Neural cell (in vitro differentiated cells): Measurements from ENCODE around the gene NFU1. TPM values are rescaled to one million over a fixed set of nuclear protein-coding genes. Genes with fewer than 3 reads are reported as not detected.

Experiments
- H2AFZ ChIP-seq: fragments of 200-600, 300-800 bp; sonication (generic), shearing (Covaris generic); 2 replicates; pipeline ENCODE4 v1.6.0; 2014; ENCODE audit warnings: low read depth, mild to moderate bottlenecking, antibody characterized with exemption, low read length, moderate library complexity
- H3F3A ChIP-seq: fragments of 200-600 bp; shearing (Covaris generic); 2 replicates; pipeline ENCODE4 v1.6.1; 2016; ENCODE audit warnings: mild to moderate bottlenecking, moderate library complexity, mixed read lengths, antibody characterized with exemption, low read length; ENCODE audit not compliant: insufficient read depth, poor library complexity, severe bottlenecking
- H3K27ac ChIP-seq: fragments of 200-600, 300-800 bp; sonication (generic), shearing (Covaris generic); 2 replicates; pipeline ENCODE4 v1.5.1; 2014; ENCODE audit warnings: mild to moderate bottlenecking, low read length, moderate library complexity
- H3K27me3 ChIP-seq: fragments of 300-800, 200-600 bp; sonication (generic), shearing (Covaris generic); 2 replicates; pipeline ENCODE4 v1.6.0; 2014; ENCODE audit warnings: mild to moderate bottlenecking, low read depth, low read length, moderate library complexity; ENCODE audit not compliant: insufficient read depth
- H3K36me3 ChIP-seq: fragments of 300-800, 200-600 bp; sonication (generic), shearing (Covaris generic); 2 replicates; pipeline ENCODE4 v1.5.1; 2014; ENCODE audit warnings: mild to moderate bottlenecking, antibody characterized with exemption, low read length, moderate library complexity; ENCODE audit not compliant: insufficient read depth
- H3K4me2 ChIP-seq: fragments of 300-800, 200-600 bp; sonication (generic), shearing (Covaris generic); 2 replicates; pipeline ENCODE4 v1.6.0; 2014; ENCODE audit warnings: mild to moderate bottlenecking, low read length
- H3K4me3 ChIP-seq: fragments of 300-800, 200-600 bp; sonication (generic), shearing (Covaris generic); 2 replicates; pipeline ENCODE4 v1.5.1; 2014; ENCODE audit warnings: mild to moderate bottlenecking, low read length, moderate library complexity
- H3K79me2 ChIP-seq: fragments of 200-600 bp; shearing (Covaris generic); replicated peaks from 2 replicates; pipeline ENCODE4 v1.6.0; 2014; ENCODE audit warnings: mild to moderate bottlenecking, low read length, moderate library complexity; ENCODE audit not compliant: insufficient read depth
- H3K9ac ChIP-seq: fragments of 300-800, 200-600 bp; sonication (generic), shearing (Covaris generic); 2 replicates; pipeline ENCODE4 v1.6.1; 2016; ENCODE audit warnings: mild to moderate bottlenecking, low read length, mixed read lengths
- H3K9me2 ChIP-seq: fragments of 200-600 bp; shearing (Covaris generic); 2 replicates; pipeline ENCODE4 v1.6.1; 2016; ENCODE audit warnings: mild to moderate bottlenecking, low read length, mixed read lengths; ENCODE audit not compliant: insufficient read depth
- H3K9me3 ChIP-seq: fragments of 200-600, 300-800 bp; sonication (generic), shearing (Covaris generic); 2 replicates; pipeline ENCODE4 v1.6.1; 2016; ENCODE audit warnings: mild to moderate bottlenecking, mixed run types, low read length, moderate library complexity, mixed read lengths
- H4K20me1 ChIP-seq: fragments of 200-600 bp; shearing (Covaris generic); 2 replicates; pipeline ENCODE4 v1.6.1; 2016; ENCODE audit warnings: mild to moderate bottlenecking, mixed run types; ENCODE audit not compliant: insufficient read depth
- EP300 ChIP-seq: fragments of 450-650 bp; conservative IDR thresholded peaks from 2 replicates; pipeline ENCODE4 v1.6.1; 2014; ENCODE audit warnings: antibody characterized with exemption, mild to moderate bottlenecking, moderate library complexity; ENCODE audit not compliant: poor library complexity, severe bottlenecking
- EZH2 ChIP-seq: fragments of 200-600, 300-800 bp; shearing (Covaris generic), sonication (generic); IDR thresholded peaks from 2 replicates; pipeline ENCODE4 v1.6.1; 2014; ENCODE audit warnings: antibody characterized with exemption, low read length, borderline replicate concordance, mild to moderate bottlenecking; ENCODE audit not compliant: insufficient read depth, poor library complexity, severe bottlenecking
- MXI1 ChIP-seq: fragments of 450-650 bp; conservative IDR thresholded peaks from 2 replicates; pipeline ENCODE4 v1.6.1; 2014; ENCODE audit warnings: antibody characterized with exemption, mild to moderate bottlenecking; ENCODE audit not compliant: poor library complexity, severe bottlenecking
- POLR2AphosphoS5 ChIP-seq: IDR thresholded peaks from 2 replicates; pipeline ENCODE4 v1.6.1; 2012
- RAD21 ChIP-seq: fragments of 450-650 bp; conservative IDR thresholded peaks from 2 replicates; pipeline ENCODE4 v1.6.1; 2014; ENCODE audit warnings: antibody characterized with exemption, mild to moderate bottlenecking, moderate library complexity
- SMC3 ChIP-seq: fragments of 450-650 bp; conservative IDR thresholded peaks from 2 replicates; pipeline ENCODE4 v1.6.1; 2014; ENCODE audit warnings: antibody characterized with exemption, mild to moderate bottlenecking, moderate library complexity; ENCODE audit not compliant: poor library complexity
- TAF1 ChIP-seq: IDR thresholded peaks from 2 replicates; pipeline ENCODE4 v1.6.1; 2012; ENCODE audit warnings: low read depth
- polyA plus RNA-seq: library from polyadenylated mRNA; depleted of rRNA; stranded (reverse); fragments of >200 nt; gene quantifications from 2 replicates; pipeline ENCODE4 v1.2.3, GENCODE V29; 2014
- TF ChIP-seq, protein P1 (sequence below): fragments of 450-650 bp; IDR thresholded peaks from 2 replicates; pipeline ENCODE4 v1.5.1; 2014; ENCODE audit warnings: antibody characterized with exemption, mild to moderate bottlenecking, moderate library complexity; ENCODE audit not compliant: poor library complexity, severe bottlenecking
- TF ChIP-seq, protein P2 (sequence below): IDR thresholded peaks from 2 replicates; pipeline ENCODE4 v1.6.1; 2012; ENCODE audit warnings: borderline replicate concordance

NFU1 gene
- polyA plus RNA-seq, 1 donor from 2014 or later, result 116 TPM

DNA sequence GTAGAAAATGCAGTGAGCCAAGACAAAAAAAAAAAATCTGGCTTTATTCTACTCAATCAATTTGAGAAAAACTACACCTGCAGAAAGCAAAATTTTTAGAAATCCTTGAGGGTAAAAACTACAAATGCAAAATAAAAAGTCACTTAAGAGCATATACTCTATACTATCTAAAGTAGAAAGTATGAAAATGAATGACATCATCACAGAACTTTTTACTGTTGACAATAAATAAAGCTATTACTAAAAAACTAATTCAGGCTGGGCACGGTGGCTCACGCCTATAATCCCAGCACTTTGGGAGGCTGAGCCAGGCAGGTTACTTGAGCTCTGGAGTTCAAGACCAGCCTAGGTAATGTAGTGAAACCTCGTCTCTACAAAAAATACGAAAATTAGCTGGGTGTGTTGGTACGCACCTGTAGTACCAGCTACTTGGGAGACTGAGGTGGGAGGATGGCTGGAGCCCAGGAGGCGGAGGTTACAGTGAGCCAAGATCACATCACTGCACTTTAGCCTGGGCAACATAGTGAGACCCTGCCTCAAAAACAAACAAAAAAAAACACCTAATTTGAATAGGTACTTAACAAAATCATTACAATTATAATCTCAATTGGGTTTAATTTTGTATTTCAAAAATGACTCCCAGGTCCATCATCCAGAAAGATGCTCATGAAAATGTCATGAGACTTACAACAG lies 7.6 kb downstream of the NFU1 start:
- no peak overlapping the region for H2AFZ ChIP-seq
- H3K4me3 ChIP-seq, result no peak overlapping the region
- H3K27ac ChIP-seq, result no peak overlapping the region
- no peak overlapping the region for H3K9ac ChIP-seq
- no peak overlapping the region for H3K4me2 ChIP-seq
- H3K79me2 ChIP-seq, result peaks cover 3% of the 10 kb centered on the region
- H3K36me3 ChIP-seq, result no peaks in the 10 kb centered on the region
- H3K9me3 ChIP-seq, result no peaks in the 10 kb centered on the region
- TF ChIP-seq EP300 (no peak), MXI1 (no peak), RAD21 (no peak), SMC3 (no peak), TAF1 (no peak), EZH2 (no peak), POLR2AphosphoS5 (no peak)
- TF ChIP-seq, protein P1, sequence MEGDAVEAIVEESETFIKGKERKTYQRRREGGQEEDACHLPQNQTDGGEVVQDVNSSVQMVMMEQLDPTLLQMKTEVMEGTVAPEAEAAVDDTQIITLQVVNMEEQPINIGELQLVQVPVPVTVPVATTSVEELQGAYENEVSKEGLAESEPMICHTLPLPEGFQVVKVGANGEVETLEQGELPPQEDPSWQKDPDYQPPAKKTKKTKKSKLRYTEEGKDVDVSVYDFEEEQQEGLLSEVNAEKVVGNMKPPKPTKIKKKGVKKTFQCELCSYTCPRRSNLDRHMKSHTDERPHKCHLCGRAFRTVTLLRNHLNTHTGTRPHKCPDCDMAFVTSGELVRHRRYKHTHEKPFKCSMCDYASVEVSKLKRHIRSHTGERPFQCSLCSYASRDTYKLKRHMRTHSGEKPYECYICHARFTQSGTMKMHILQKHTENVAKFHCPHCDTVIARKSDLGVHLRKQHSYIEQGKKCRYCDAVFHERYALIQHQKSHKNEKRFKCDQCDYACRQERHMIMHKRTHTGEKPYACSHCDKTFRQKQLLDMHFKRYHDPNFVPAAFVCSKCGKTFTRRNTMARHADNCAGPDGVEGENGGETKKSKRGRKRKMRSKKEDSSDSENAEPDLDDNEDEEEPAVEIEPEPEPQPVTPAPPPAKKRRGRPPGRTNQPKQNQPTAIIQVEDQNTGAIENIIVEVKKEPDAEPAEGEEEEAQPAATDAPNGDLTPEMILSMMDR, result no peak
- TF ChIP-seq, protein P2, sequence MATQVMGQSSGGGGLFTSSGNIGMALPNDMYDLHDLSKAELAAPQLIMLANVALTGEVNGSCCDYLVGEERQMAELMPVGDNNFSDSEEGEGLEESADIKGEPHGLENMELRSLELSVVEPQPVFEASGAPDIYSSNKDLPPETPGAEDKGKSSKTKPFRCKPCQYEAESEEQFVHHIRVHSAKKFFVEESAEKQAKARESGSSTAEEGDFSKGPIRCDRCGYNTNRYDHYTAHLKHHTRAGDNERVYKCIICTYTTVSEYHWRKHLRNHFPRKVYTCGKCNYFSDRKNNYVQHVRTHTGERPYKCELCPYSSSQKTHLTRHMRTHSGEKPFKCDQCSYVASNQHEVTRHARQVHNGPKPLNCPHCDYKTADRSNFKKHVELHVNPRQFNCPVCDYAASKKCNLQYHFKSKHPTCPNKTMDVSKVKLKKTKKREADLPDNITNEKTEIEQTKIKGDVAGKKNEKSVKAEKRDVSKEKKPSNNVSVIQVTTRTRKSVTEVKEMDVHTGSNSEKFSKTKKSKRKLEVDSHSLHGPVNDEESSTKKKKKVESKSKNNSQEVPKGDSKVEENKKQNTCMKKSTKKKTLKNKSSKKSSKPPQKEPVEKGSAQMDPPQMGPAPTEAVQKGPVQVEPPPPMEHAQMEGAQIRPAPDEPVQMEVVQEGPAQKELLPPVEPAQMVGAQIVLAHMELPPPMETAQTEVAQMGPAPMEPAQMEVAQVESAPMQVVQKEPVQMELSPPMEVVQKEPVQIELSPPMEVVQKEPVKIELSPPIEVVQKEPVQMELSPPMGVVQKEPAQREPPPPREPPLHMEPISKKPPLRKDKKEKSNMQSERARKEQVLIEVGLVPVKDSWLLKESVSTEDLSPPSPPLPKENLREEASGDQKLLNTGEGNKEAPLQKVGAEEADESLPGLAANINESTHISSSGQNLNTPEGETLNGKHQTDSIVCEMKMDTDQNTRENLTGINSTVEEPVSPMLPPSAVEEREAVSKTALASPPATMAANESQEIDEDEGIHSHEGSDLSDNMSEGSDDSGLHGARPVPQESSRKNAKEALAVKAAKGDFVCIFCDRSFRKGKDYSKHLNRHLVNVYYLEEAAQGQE, result no peak
- no peaks in the 10 kb centered on the region for H3F3A ChIP-seq
- H3K27me3 ChIP-seq, result no peaks in the 10 kb centered on the region
- H4K20me1 ChIP-seq, result no peaks in the 10 kb centered on the region
- no peaks in the 10 kb centered on the region for H3K9me2 ChIP-seq

DNA sequence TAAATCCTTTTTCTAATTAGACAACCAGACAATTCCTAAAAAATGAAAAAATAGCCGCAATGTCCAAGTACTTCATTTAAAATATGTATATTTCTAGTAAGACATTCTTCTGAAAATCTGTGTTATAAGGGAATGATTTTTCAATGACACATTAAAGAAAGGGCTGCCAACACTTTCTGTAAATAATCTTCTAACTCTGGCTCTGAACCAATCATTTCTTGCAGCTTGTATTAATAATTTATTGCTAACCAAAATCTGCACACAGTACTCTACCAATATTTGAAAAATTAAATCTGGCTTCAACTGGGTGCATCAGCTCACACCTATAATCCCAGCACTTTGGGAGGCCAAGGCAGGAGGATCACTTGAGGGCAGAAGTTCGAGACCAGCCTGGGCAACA lies 8.3 kb downstream of the NFU1 start:
- H3K9me2 ChIP-seq, result no peaks in the 10 kb centered on the region
- no peaks in the 10 kb centered on the region for H4K20me1 ChIP-seq
- no peaks in the 10 kb centered on the region for H3F3A ChIP-seq
- H2AFZ ChIP-seq, result no peak overlapping the region
- TF ChIP-seq TAF1, result no peak
- no peak for TF ChIP-seq MXI1
- no peak for TF ChIP-seq EZH2
- no peak for TF ChIP-seq SMC3
- no peak for TF ChIP-seq POLR2AphosphoS5
- TF ChIP-seq EP300, result no peak
- TF ChIP-seq, protein P2, result no peak
- TF ChIP-seq, protein P1, result no peak
- no peak for TF ChIP-seq RAD21
- no peak overlapping the region for H3K4me3 ChIP-seq
- no peak overlapping the region for H3K9ac ChIP-seq
- no peak overlapping the region for H3K27ac ChIP-seq
- no peaks in the 10 kb centered on the region for H3K36me3 ChIP-seq
- no peaks in the 10 kb centered on the region for H3K9me3 ChIP-seq
- no peaks in the 10 kb centered on the region for H3K27me3 ChIP-seq
- no peak overlapping the region for H3K4me2 ChIP-seq
- H3K79me2 ChIP-seq, result no peaks in the 10 kb centered on the region
